NT2/D1 (cell line): ENCODE measurements around the gene BSG.

ENCODE experiments used
- SUZ12 ChIP-seq: IDR thresholded peaks from 2 replicates; pipeline ENCODE4 v1.6.1; 2011; ENCODE audit not compliant: insufficient read length, insufficient read depth; ENCODE audit errors: extremely low read depth
- YY1 ChIP-seq: IDR thresholded peaks from 2 replicates; pipeline ENCODE4 v1.6.1; 2011; ENCODE audit not compliant: insufficient read length, insufficient read depth
- ZNF274 ChIP-seq: IDR thresholded peaks from 2 replicates; pipeline ENCODE4 v1.6.1; 2011; ENCODE audit warnings: mild to moderate bottlenecking, low read depth, low read length

DNA sequence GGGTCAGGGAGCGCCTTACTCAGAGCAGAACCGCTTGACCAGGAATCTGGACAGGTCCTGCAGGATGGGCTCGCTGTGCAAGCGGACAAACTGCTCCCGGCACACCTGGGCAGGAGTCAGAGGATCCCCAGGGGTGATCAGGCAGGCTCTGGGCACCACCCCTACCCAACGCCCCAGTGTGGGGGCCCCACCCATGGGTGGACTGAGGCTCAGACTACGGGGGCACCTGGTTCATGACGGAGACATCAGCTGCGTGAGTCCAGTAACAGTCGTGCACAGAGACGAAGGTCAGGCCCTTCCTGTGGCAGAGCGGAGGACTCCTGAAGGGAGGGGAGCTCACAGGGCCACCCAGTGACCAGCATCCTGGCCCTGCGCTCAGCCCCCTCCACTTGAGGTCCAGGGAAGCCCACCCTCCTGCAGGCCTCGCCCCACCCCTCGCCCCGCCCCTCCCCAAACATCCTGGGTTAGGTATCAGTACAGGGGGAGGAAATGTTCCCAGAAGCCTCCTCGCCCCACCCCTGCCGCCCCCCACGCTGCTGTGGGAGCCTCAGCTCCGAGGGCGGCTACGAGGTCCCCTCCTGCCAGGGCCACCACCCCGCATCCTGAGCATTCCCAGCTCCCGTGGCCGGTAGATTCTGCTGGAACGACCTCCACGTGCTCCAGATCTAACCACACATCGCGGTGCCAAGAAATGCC lies 45.3 kb downstream of the BSG start:
- TF ChIP-seq ZNF274 (no peak), YY1 (no peak), SUZ12 (no peak)
